Endothelial cell of umbilical vein (primary cell): ENCODE results near the gene THEMIS.

Experiments used
- CTCF ChIP-seq, 2 donors: IDR thresholded peaks; 1 replicate in 1 of 2; 2 replicates in 1 of 2; pipeline ENCODE4 v1.5.1; 2011; ENCODE audit warnings: low read length in 2 of 2, mild to moderate bottlenecking in 2 of 2, moderate library complexity in 2 of 2, control low read depth in 1 of 2, inconsistent platforms in 1 of 2, low read depth in 1 of 2; ENCODE audit not compliant: insufficient read depth in 1 of 2; ENCODE audit errors: extremely low read depth in 1 of 2
- EZH2 ChIP-seq: IDR thresholded peaks from 2 replicates; pipeline ENCODE4 v1.6.1; 2012; ENCODE audit warnings: borderline replicate concordance, low read depth, mild to moderate bottlenecking, moderate library complexity, low read length, inconsistent platforms; ENCODE audit not compliant: severe bottlenecking
- GATA2 ChIP-seq: IDR thresholded peaks from 2 replicates; pipeline ENCODE4 v1.7.0; 2011; ENCODE audit warnings: low read depth, mild to moderate bottlenecking, moderate library complexity, mixed read lengths, low read length; ENCODE audit not compliant: insufficient read length, insufficient read depth
- JUN ChIP-seq: IDR thresholded peaks from 2 replicates; pipeline ENCODE4 v1.6.1; 2011; ENCODE audit warnings: borderline replicate concordance, low read depth; ENCODE audit not compliant: insufficient read length, insufficient read depth
- MAX ChIP-seq: IDR thresholded peaks from 2 replicates; pipeline ENCODE4 v1.6.1; 2011; ENCODE audit not compliant: insufficient read depth, insufficient read length
- MYC ChIP-seq: IDR thresholded peaks from one replicate; pipeline ENCODE4 v1.6.1; 2011; ENCODE audit warnings: mild to moderate bottlenecking, low read depth, low read length
- POLR2A ChIP-seq: IDR thresholded peaks from 2 replicates; pipeline ENCODE4 v1.6.1; 2012; ENCODE audit warnings: low read depth, mild to moderate bottlenecking, control low read depth, low read length
- POLR2AphosphoS5 ChIP-seq: IDR thresholded peaks from 2 replicates; pipeline ENCODE4 v1.6.1; 2012; ENCODE audit warnings: low read depth, mild to moderate bottlenecking, control low read depth, low read length, moderate library complexity; ENCODE audit not compliant: insufficient read depth

- TF ChIP-seq EZH2 (no peak), CTCF (IDR thresholded peaks at IDR 0.05; ENCODE audit: extremely low read depth in 1 of 2, insufficient read depth in 1 of 2, low read depth in 1 of 2, low read length in 2 of 2) (no peak), POLR2A (no peak), MAX (no peak), POLR2AphosphoS5 (no peak), JUN (no peak), GATA2 (no peak), MYC (no peak)
Measured at GRCh38 chr6:127869772-127870404, 31.0 kb downstream of the THEMIS start.
